Measurements from ENCODE around the gene PDCD11.
"Not testable (repeated sequence)": the region's sequence is repeated elsewhere in the genome, so short reads cannot be mapped to it uniquely, and the experiment has no call there.

PDCD11 gene, protein sequence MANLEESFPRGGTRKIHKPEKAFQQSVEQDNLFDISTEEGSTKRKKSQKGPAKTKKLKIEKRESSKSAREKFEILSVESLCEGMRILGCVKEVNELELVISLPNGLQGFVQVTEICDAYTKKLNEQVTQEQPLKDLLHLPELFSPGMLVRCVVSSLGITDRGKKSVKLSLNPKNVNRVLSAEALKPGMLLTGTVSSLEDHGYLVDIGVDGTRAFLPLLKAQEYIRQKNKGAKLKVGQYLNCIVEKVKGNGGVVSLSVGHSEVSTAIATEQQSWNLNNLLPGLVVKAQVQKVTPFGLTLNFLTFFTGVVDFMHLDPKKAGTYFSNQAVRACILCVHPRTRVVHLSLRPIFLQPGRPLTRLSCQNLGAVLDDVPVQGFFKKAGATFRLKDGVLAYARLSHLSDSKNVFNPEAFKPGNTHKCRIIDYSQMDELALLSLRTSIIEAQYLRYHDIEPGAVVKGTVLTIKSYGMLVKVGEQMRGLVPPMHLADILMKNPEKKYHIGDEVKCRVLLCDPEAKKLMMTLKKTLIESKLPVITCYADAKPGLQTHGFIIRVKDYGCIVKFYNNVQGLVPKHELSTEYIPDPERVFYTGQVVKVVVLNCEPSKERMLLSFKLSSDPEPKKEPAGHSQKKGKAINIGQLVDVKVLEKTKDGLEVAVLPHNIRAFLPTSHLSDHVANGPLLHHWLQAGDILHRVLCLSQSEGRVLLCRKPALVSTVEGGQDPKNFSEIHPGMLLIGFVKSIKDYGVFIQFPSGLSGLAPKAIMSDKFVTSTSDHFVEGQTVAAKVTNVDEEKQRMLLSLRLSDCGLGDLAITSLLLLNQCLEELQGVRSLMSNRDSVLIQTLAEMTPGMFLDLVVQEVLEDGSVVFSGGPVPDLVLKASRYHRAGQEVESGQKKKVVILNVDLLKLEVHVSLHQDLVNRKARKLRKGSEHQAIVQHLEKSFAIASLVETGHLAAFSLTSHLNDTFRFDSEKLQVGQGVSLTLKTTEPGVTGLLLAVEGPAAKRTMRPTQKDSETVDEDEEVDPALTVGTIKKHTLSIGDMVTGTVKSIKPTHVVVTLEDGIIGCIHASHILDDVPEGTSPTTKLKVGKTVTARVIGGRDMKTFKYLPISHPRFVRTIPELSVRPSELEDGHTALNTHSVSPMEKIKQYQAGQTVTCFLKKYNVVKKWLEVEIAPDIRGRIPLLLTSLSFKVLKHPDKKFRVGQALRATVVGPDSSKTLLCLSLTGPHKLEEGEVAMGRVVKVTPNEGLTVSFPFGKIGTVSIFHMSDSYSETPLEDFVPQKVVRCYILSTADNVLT (N-terminal part only)

DNA sequence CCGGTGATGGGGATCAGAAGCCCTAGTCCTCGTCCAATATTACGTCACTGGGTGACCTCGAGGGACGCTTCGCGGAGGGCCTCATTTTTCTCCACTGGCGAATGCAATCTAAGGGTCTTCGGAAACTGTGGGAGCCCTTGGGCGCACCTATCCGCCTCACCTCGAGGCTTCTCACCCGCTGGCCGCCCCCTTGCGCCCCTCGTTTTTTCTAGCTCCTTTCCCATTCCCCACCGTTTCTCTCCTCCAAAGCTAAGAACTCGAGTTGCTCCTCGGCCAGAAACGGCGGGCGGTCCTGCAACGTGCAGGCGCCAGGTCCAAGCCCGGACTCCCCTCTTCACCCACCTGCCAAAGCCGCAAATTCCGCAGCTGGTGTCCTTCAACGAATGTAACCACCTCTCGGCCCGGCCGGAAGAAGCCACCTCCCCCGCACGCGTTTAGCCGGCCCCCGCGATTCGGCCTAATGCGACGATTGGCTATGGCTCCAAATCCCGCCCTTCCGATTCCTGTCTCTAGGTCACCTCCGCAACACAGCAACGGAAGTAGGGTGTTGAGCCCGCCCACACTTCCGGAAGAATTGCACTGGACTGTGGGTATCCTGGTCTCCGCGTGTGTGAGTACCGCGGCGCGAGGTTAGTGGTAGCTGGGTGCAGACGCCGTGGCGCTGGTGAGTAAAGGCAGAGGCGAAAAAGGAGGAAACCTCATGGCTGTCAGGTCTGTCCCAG lies at the start of gene PDCD11, which contains the start of gene ATP5MK:
TSS of gene PDCD11 (plus strand) at position 560 of the 722 bp plus-strand sequence. CDS start 1,801 bp downstream, outside the sequence.
TSS of gene ATP5MK (minus strand) at position 409 of the 722 bp plus-strand sequence. CDS start 4,018 bp downstream, outside the sequence.
- peak; percentile 93 for DNase-seq (ENCODE audit: low read depth)

DNA sequence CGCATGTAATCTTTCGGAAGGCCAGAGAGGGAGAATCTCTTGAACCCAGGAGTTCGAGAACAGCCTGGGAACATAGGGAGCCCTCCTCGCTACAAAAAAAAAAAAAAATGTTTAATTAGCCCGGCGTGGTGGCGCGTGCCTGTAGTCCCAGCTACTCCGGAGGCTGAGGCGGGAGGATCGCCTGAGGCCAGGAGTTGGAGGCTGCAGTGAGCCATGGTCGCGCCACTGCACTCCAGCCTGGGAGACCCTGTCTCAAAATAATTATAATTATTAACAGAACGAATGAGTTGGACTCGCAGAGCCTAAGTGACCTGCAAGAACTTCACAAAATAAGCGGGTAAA lies 46.3 kb upstream of the PDCD11 start:
- no peak for DNase-seq (ENCODE audit: low read depth)

- peak; percentile 73 for DNase-seq (ENCODE audit: low read depth)
These were observed 45.7 kb upstream of the PDCD11 start, which contains the start of gene PCGF6 for GRCh38 chr10:103350517-103351260. PCGF6 (minus strand) TSS chr10:103351140; CDS start chr10:103351066, 74 bp downstream.

DNA sequence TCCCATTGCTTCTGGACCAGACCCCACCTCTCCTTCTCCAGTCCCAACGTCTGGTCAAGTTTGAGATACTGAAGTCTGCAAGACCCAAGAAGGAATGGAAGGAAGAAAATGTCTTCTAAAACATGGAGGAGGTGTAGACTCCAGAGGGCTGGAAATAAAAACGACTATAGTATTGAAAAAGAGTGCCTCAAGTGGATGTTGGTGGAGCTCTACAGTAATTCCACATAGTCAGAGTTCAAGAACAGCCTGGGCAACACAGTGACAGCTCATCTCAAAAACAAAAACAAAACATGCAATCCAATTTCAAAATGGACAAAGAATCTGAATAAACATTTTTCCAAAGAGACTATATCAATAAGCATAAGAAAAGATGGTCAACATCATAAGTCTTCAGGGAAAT lies 43.1 kb upstream of the PDCD11 start:
- DNase-seq (ENCODE audit: low read depth): no peak

GRCh38 chr10:103354567-103354966 lies 41.9 kb upstream of the PDCD11 start:
- not testable (repeated sequence) for DNase-seq (ENCODE audit: low read depth)

DNA sequence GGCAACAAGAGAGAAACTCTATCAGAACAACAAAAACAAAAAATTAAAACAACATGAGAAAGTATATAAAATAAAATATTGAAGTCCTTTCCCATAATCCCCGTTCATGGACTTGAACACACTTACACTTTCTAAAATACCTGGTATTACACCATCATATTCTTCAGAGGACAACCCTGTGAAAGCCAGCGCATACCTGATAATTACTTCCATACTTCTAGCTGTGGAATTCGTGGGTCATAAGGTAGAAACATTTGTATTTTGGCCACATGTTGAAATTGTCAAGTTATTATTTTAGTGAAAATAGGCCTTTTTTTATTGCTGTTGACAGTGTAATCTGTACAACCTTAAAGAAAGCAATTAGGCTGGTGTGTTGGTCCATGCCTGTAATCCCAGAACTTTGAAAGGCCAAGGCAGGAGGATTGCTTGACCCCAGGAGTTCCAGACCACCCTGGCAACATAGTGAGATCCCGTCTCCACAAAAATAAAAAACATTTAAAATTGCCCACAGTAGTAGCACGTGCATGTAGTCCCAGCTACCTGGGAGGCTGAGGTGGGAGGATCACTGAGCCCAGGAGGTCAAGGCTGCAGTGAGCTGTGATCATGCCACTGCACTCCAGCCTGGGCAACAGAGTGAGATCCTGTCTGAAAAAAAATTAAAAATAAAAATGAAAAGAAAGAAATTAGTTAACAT lies 40.4 kb upstream of the PDCD11 start:
- no peak for DNase-seq (ENCODE audit: low read depth)

- DNase-seq (ENCODE audit: low read depth): not testable (repeated sequence)
These were observed 36.9 kb upstream of the PDCD11 start for GRCh38 chr10:103359493-103359892.

GRCh38 chr10:103360791-103361190 lies 35.6 kb upstream of the PDCD11 start:
- DNase-seq (ENCODE audit: low read depth): not testable (repeated sequence)

- DNase-seq (ENCODE audit: low read depth): no peak
These were observed 29.0 kb upstream of the PDCD11 start for GRCh38 chr10:103367379-103367781.

DNA sequence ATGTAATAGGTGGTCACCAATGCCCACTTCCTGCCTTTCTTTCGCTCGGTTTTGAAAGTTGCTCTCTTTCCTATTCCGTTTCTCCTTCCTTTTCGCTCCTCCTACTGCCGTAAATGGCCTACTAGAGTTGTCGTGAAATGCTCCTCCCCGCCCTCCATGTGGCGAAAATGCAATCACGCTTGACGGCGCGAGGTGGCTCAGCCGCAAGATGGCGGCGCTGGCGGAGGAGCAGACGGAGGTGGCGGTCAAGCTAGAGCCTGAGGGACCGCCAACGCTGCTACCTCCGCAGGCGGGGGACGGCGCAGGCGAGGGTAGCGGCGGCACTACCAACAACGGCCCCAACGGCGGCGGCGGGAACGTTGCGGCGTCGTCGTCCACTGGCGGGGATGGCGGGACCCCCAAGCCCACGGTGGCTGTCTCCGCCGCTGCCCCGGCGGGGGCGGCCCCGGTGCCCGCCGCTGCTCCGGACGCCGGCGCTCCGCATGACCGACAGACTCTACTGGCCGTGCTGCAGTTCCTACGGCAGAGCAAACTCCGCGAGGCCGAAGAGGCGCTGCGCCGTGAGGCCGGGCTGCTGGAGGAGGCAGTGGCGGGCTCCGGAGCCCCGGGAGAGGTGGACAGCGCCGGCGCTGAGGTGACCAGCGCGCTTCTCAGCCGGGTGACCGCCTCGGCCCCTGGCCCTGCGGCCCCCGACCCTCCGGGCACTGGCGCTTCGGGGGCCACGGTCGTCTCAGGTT lies 28.5 kb upstream of the PDCD11 start, which contains the start of gene TAF5:
TSS of gene TAF5 (plus strand) at position 195 of the 737 bp plus-strand sequence. CDS start at position 209, 14 bp downstream.
- DNase-seq (ENCODE audit: low read depth): peak; percentile 81

DNA sequence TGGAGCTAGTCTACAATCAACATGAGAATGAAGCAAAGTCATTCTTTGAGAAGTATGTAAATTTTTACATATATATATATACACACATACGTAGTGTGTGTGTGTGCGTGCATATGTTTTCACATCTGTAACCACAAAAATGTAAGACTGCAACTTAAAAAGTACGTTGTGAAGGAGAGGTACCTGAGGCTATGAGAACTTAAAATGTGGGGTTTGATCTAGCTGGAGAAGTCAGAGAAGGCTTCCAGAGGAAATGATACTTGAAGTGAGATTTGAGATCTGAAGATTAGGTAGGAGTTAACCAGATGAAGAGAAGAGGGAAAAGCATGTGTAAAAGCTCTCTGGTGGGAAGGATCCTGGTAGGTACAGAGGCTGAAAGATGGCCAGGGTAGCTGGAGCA lies 22.9 kb upstream of the PDCD11 start:
- DNase-seq (ENCODE audit: low read depth): no peak

GRCh38 chr10:103374263-103374662 lies 22.2 kb upstream of the PDCD11 start:
- no peak for DNase-seq (ENCODE audit: low read depth)

GRCh38 chr10:103382769-103383168 lies 13.7 kb upstream of the PDCD11 start:
- no peak for DNase-seq (ENCODE audit: low read depth)

DNA sequence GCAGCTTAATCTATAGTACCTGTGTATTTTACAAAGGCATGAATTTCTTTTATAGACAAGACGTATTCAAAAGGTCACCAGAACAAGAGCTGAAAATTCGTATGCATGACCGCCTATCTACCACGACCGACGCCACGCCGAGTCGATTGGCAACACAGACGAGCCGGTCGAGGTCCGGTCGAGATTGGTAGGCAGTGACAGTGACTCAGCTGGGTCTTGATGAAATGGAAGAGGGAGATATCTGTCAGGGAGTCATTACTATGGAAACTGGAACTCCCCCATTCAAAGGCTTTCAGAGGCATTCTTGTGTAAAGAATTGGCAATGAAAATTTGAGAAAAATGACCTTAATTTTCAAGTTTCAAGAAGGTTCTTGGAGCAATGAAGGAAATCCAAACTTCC lies 2.2 kb upstream of the PDCD11 start:
- DNase-seq (ENCODE audit: low read depth): no peak

GRCh38 chr10:103395754-103396066 lies 716 bp upstream of the PDCD11 start:
- no peak for DNase-seq (ENCODE audit: low read depth)

DNA sequence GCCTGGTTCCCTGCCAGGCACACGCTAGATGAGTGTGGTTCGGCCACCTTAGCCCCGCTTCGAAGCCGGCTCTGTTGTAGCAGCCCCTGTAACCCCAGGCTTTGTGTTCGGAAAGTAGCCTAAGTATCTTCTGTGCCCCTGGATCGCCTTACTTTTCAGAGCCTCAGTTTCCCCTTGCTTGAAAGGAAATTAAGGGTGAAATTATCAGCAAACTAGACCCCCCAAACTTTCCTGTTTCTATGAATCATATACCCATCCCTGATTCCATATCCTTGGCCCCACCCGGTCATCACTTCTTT lies 312 bp downstream of the PDCD11 start:
- DNase-seq (ENCODE audit: low read depth): no peak

DNA sequence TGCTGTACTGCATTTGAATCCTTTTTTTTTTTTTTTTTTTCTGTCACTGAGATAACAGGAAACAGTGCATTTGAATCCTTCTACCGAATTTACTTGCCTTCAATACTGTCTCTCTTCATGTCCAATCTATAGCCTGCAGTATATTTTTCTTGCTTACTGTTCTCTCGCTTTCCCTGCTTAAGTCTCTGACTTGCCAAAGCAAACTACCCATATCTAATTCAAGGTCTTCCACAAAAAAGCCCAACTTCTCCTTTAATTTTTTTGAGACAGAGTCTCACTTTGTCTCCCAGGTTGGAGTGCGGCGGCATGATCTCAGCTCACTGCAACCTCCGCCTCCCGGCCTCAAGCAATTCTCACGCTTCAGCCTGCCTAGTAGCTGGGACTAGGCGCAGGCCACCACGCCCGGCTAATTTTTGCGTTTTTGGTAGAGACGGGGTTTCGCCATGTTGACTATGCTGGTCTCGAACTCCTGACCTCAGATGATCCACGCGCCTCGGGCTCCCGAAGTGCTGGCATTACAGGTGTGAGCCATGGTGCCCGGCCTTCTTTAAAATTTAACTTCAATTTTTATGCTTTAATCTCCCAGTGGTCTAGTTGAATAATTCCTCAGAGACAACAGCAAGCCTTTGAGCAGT lies 882 bp downstream of the PDCD11 start:
- no peak for DNase-seq (ENCODE audit: low read depth)

DNA sequence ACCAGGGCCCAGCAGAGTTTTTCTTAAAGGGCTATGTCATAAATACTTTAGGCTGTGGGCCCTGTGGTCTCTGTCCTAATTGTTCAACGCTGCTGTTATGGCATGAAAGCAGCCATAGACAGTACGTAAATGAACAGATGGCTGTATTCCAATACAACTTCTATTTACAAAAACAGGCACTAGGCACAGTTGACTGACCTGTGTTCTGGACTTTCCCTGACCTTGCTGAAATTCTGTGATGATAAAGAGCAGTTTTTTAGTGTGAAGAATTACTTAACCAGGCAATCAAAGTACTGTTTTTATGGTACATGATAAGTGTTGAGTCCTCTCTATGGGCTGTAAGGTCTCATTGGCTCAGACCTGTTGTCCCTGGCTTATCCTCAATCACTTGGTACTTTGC lies 17.1 kb downstream of the PDCD11 start:
- no peak for DNase-seq (ENCODE audit: low read depth)

GRCh38 chr10:103415581-103415980 lies 19.2 kb downstream of the PDCD11 start:
- no peak for DNase-seq (ENCODE audit: low read depth)

All from stimulated activated CD8-positive, alpha-beta memory T cell treated with anti-CD3 and anti-CD28 coated beads, Interleukin-4, amount 100 ng/mL, for 24 hours (primary cell).